ENCODE results near the gene F7. TPM values are rescaled to one million over a fixed set of nuclear protein-coding genes. Genes with fewer than 3 reads are reported as not detected.

F7 gene
- polyA plus RNA-seq, 4 donors, result 0.24 to 45.3 TPM; not detected in 2

DNA sequence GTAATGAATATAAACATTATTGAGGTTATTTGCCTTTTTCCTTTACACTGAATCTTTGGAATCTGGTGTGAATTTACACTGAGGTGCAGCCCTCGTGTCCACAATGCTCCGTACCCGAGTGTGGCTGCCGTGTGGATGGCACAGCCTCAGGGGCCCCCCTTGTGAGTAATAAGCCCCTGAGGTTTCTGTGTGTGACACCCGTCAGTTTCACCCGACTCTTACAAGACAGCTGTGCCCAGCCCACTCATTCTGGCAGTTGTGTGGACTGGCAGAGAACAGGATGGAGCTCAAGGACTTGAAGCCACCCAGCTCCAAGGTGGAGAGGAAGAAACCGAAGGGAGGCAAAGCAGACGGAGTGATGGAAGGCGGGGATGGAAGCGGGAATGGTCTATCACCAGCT is 60.7 kb downstream of the F7 start:
- peaks cover 0 to 20% (median 0%) of the 10 kb centered on the region in 3 donors for H3K4me1 ChIP-seq (ENCODE audit: control insufficient read depth in 3 of 3, insufficient read depth in 2 of 3, low read depth in 1 of 3, low read length in 2 of 3)
- H3K27ac ChIP-seq (ENCODE audit: low read depth in 1 of 3, low read length in 2 of 3), result no peak overlapping the region
- WGBS, 3 donors, result 87 to 95% (median 88%) methylated on average over 10 of the region's 10 CpGs
- peaks cover 0 to 3% of the 10 kb centered on the region in 2 donors for H3K9me3 ChIP-seq (ENCODE audit: control insufficient read depth in 2 of 2, insufficient read depth in 1 of 2, low read depth in 1 of 2, low read length in 1 of 2)
- peaks cover 0 to 17% (median 8%) of the 10 kb centered on the region in 3 donors for H3K27me3 ChIP-seq (ENCODE audit: control insufficient read depth in 3 of 3, insufficient read depth in 3 of 3, low read length in 3 of 3)
- no peak overlapping the region for H3K4me3 ChIP-seq (ENCODE audit: low read depth in 1 of 3, low read length in 3 of 3)
- FAIRE-seq, result no peak
- H3K36me3 ChIP-seq (ENCODE audit: control insufficient read depth in 3 of 3, insufficient read depth in 2 of 3, low read depth in 1 of 3, low read length in 3 of 3), result peaks cover 0 to 21% (median 0%) of the 10 kb centered on the region in 3 donors
- DNase-seq, result no peak

DNA sequence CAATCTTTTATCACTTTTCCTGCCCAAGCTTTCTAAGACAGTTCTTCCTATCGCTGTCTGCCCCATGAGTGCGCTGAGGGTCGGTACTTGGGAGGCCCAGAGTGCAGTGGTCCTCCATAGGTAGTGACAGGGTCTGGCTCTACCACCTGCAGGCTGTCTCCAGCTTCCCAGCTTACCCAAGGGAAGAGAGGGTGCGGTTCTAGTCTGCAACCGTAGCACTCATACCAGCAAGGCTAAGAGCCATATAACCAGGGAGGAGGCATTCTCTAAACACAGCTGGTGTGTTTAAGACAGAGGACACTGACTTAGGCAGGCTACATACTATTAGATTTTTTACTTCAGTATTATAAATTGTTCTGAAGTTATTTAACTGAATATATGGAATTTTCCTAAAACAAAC is 61.1 kb downstream of the F7 start:
- Histone ChIP-seq H3K36me3 (ENCODE audit: control insufficient read depth in 3 of 3, insufficient read depth in 2 of 3, low read depth in 1 of 3, low read length in 3 of 3) (peaks cover 0 to 26% (median 0%) of the 10 kb centered on the region in 3 donors), H3K27me3 (ENCODE audit: control insufficient read depth in 3 of 3, insufficient read depth in 3 of 3, low read length in 3 of 3) (peaks cover 0 to 13% (median 8%) of the 10 kb centered on the region in 3 donors), H3K27ac (ENCODE audit: low read depth in 1 of 3, low read length in 2 of 3) (no peak overlapping the region), H3K4me3 (ENCODE audit: low read depth in 1 of 3, low read length in 3 of 3) (no peak overlapping the region), H3K4me1 (ENCODE audit: control insufficient read depth in 3 of 3, insufficient read depth in 2 of 3, low read depth in 1 of 3, low read length in 2 of 3) (peaks cover 0 to 24% (median 0%) of the 10 kb centered on the region in 3 donors), H3K9me3 (ENCODE audit: control insufficient read depth in 2 of 2, insufficient read depth in 1 of 2, low read depth in 1 of 2, low read length in 1 of 2) (peaks cover 0 to 3% of the 10 kb centered on the region in 2 donors)
- FAIRE-seq (no peak), DNase-seq (no peak)
- 63 to 84% (median 79%) methylated on average over 5 of the region's 5 CpGs for WGBS, 3 donors

DNA sequence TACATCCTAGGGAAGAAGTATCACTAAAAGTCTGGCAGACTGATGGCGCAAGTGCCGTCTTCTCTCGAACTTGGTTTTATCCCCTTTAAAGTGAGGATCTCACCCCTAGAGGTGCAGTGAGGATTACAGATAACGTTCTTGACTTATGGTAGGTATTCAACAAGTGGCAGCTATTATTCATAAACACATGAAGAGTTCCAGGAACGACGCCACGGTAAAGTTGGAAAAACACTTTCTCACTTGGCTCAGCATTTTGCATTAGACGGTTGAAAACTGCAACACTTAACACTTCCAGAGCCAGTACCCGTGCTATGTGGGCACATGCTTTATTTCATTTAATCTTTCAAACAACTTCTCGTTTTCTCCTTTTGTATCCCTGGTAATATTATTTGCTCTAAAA is 61.6 kb downstream of the F7 start:
- H3K4me3 ChIP-seq (ENCODE audit: low read depth in 1 of 3, low read length in 3 of 3), result no peak overlapping the region

DNA sequence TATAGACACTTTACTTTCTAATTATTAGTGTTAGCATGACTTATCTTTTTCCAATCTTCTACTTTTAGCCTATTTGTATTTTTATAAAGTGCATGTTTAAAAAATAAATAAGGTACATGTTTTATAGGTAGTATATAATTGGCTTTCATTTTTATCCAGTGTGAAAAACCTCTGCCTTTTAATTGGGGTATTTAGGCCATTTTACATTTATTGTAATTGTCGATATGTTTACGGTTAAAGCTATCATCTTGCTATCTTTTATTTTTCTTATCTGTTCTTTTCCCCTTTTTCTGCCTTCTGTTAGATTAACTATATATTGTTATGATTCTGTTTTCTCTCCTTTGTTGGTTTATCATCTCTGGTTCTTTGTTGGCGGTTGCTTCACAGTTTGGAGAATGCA is 62.0 kb downstream of the F7 start:
- FAIRE-seq, result no peak
- no peak for DNase-seq
- H3K4me3 ChIP-seq (ENCODE audit: low read depth in 1 of 3, low read length in 3 of 3), result no peak overlapping the region
- H3K9me3 ChIP-seq (ENCODE audit: control insufficient read depth in 2 of 2, insufficient read depth in 1 of 2, low read depth in 1 of 2, low read length in 1 of 2), result peaks cover 0 to 3% of the 10 kb centered on the region in 2 donors
- peaks cover 0 to 32% (median 0%) of the 10 kb centered on the region in 3 donors for H3K4me1 ChIP-seq (ENCODE audit: control insufficient read depth in 3 of 3, insufficient read depth in 2 of 3, low read depth in 1 of 3, low read length in 2 of 3)
- no peak overlapping the region for H3K27ac ChIP-seq (ENCODE audit: low read depth in 1 of 3, low read length in 2 of 3)
- WGBS, 3 donors, result 98 to 100% (median 99%) methylated on average over 3 of the region's 3 CpGs
- peaks cover 0 to 35% (median 0%) of the 10 kb centered on the region in 3 donors for H3K36me3 ChIP-seq (ENCODE audit: control insufficient read depth in 3 of 3, insufficient read depth in 2 of 3, low read depth in 1 of 3, low read length in 3 of 3)
- peaks cover 0 to 12% (median 8%) of the 10 kb centered on the region in 3 donors for H3K27me3 ChIP-seq (ENCODE audit: control insufficient read depth in 3 of 3, insufficient read depth in 3 of 3, low read length in 3 of 3)

More for the DNA sequence above, 61.6 kb downstream of the F7 start:
- Histone ChIP-seq H3K27me3 (ENCODE audit: control insufficient read depth in 3 of 3, insufficient read depth in 3 of 3, low read length in 3 of 3) (peaks cover 0 to 12% (median 8%) of the 10 kb centered on the region in 3 donors), H3K9me3 (ENCODE audit: control insufficient read depth in 2 of 2, insufficient read depth in 1 of 2, low read depth in 1 of 2, low read length in 1 of 2) (peaks cover 0 to 3% of the 10 kb centered on the region in 2 donors), H3K27ac (ENCODE audit: low read depth in 1 of 3, low read length in 2 of 3) (no peak overlapping the region), H3K36me3 (ENCODE audit: control insufficient read depth in 3 of 3, insufficient read depth in 2 of 3, low read depth in 1 of 3, low read length in 3 of 3) (peaks cover 0 to 30% (median 0%) of the 10 kb centered on the region in 3 donors), H3K4me1 (ENCODE audit: control insufficient read depth in 3 of 3, insufficient read depth in 2 of 3, low read depth in 1 of 3, low read length in 2 of 3) (peaks cover 0 to 29% (median 0%) of the 10 kb centered on the region in 3 donors)
- DNase-seq (no peak), FAIRE-seq (no peak)
- 90 to 97% (median 92%) methylated on average over 10 of the region's 10 CpGs for WGBS, 3 donors

DNA sequence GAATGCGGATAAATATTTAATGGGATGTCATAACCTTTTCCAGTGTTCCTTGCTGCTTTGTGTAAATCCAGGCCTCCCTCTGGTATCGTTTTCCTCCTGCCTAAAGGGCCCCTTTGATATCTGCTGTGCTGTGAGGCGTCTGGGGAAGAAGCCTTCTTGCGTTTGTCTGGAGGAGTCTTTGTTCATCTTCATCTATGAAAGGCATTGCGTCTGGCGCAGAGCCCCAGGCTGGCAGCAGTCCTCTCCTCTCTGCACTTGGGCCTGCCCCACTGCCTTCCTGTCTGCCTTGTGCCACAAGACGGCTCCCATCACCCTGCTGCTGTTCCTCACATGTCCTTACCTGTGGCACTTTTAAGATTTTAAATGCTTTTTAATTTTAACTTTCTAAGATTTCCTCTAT is 62.6 kb downstream of the F7 start:
- H3K27me3 ChIP-seq (ENCODE audit: control insufficient read depth in 3 of 3, insufficient read depth in 3 of 3, low read length in 3 of 3), result peaks cover 0 to 5% (median 4%) of the 10 kb centered on the region in 3 donors
- no peak for DNase-seq
- 89 to 97% (median 90%) methylated on average over 7 of the region's 7 CpGs for WGBS, 3 donors
- peaks cover 0 to 28% (median 0%) of the 10 kb centered on the region in 3 donors for H3K4me1 ChIP-seq (ENCODE audit: control insufficient read depth in 3 of 3, insufficient read depth in 2 of 3, low read depth in 1 of 3, low read length in 2 of 3)
- H3K9me3 ChIP-seq (ENCODE audit: control insufficient read depth in 2 of 2, insufficient read depth in 1 of 2, low read depth in 1 of 2, low read length in 1 of 2), result peaks cover 0 to 3% of the 10 kb centered on the region in 2 donors
- H3K27ac ChIP-seq (ENCODE audit: low read depth in 1 of 3, low read length in 2 of 3), result no peak overlapping the region
- no peak overlapping the region for H3K4me3 ChIP-seq (ENCODE audit: low read depth in 1 of 3, low read length in 3 of 3)
- no peak for FAIRE-seq
- peaks cover 0 to 40% (median 0%) of the 10 kb centered on the region in 3 donors for H3K36me3 ChIP-seq (ENCODE audit: control insufficient read depth in 3 of 3, insufficient read depth in 2 of 3, low read depth in 1 of 3, low read length in 3 of 3)

DNA sequence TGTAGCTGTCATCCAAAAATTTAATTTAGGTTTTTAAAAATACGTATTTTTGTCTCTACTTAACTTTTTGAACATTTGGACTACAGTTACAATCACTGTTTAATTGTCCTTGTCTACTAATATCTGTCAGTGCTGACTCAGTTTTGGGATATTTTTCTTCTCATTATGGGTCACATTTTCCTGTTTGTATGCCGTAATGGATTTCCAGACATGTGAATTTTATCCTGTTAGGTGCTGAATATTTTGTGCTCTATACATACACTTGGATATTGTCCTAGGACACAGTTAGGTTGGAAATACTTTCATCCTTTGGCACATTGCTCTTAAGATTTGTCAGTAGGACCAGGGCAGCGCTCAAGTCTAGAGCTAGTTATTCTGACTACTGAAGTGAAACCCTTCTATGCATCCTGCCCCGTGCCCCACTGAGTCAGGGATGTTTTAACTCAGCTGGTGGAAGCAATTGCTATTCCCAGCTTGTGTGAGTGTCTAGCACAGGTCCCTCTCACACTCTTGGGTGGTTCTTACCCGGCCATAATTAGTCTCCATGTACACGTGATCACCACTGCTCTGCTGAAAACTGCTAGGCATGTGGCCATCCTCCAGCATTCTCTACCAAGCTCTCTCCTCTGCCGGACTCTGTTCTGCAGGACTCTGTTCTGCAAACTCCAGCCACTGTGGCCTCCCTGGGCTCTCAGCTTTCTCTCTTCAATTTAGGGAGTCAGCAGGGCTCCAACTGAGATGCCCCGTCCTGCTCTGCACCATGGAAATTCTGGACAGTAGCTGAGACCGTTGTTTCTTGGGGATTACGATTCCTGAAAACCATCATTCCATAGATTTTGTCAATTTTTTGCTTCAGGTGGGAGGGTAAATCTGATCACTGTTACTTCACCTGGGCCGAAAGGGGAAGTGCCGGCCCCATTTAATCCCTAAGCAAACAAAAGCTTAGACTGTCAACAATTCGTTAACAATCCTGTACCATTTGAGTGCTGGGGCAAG is 64.0 kb downstream of the F7 start:
- Histone ChIP-seq H3K27ac (ENCODE audit: low read depth in 1 of 3, low read length in 2 of 3) (no peak overlapping the region), H3K9me3 (ENCODE audit: control insufficient read depth in 2 of 2, insufficient read depth in 1 of 2, low read depth in 1 of 2, low read length in 1 of 2) (peaks cover 0 to 3% of the 10 kb centered on the region in 2 donors), H3K4me1 (ENCODE audit: control insufficient read depth in 3 of 3, insufficient read depth in 2 of 3, low read depth in 1 of 3, low read length in 2 of 3) (peaks cover 0 to 27% (median 0%) of the 10 kb centered on the region in 3 donors), H3K27me3 (ENCODE audit: control insufficient read depth in 3 of 3, insufficient read depth in 3 of 3, low read length in 3 of 3) (no peaks in the 10 kb centered on the region), H3K4me3 (ENCODE audit: low read depth in 1 of 3, low read length in 3 of 3) (no peak overlapping the region), H3K36me3 (ENCODE audit: control insufficient read depth in 3 of 3, insufficient read depth in 2 of 3, low read depth in 1 of 3, low read length in 3 of 3) (peaks cover 0 to 43% (median 0%) of the 10 kb centered on the region in 3 donors)
- FAIRE-seq, result no peak
- DNase-seq, result peak in 1 of 2 donors; percentile 62
- WGBS, 3 donors, result 53 to 80% (median 73%) methylated on average over 13 of the region's 13 CpGs

Other genes with a start within 250 kb of the F7 start
- 10 to 100 TPM; 12.2 to 37.1 (median 22.0) TPM for gene MCF2L, start 136.6 kb upstream of the F7 start, polyA plus RNA-seq
- gene F10, start 17.0 kb downstream of the F7 start, polyA plus RNA-seq, result 100 to 1,000 TPM in 1 of 4 donors, 10 to 100 TPM in 1, 1 to 10 TPM in 2; 7.7 to 148 (median 12.3) TPM
- under 1 TPM in 1 of 4 donors, not detected in 3; 0.84 TPM for gene PROZ, start 52.9 kb downstream of the F7 start, polyA plus RNA-seq
- 10 to 100 TPM; 21.6 to 51.3 (median 30.0) TPM for gene PCID2, start 102.9 kb downstream of the F7 start, polyA plus RNA-seq
- gene CUL4A, start 103.8 kb downstream of the F7 start, polyA plus RNA-seq, result 10 to 100 TPM; 30.2 to 80.1 (median 32.5) TPM
- gene LAMP1, start 191.4 kb downstream of the F7 start, polyA plus RNA-seq, result 100 to 1,000 TPM in 2 of 4 donors, 10 to 100 TPM in 2; 34.0 to 251 (median 79.5) TPM